Measurements from ENCODE around the gene HYOU1.
"Not testable (repeated sequence)": the region's sequence is repeated elsewhere in the genome, so short reads cannot be mapped to it uniquely, and the experiment has no call there.

The HYOU1 gene

DNA sequence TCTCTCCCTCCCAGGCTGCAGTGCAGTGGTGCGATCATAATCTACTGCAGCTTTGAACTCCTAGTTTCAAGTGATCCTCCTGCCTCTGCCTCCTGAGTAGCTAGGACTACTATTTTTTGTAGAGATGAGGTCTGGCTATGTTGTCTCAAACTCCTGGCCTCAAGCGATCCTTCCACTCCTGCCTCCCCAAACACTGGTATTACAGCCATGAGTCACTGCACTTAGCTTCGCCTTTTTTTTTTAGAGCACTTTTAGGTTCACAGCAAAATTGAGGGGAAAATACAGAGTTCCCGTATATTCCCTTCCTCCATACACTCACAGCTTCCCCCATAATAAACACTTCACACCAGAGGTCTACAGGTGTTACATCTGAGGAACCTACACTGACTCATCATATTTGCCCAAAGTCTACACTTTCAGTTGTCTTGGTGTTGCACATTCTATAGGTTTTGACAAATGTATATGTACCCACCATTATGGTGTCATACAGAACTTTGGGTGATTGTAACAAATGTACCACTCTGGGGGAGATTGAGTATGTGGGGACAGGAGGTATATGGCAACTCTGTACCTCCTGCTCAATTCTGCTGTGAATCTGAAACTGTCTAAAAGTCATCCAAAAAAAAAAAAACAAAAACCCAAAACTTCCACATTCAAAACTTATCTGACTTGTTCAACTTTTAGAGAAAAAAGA is 15.0 kb downstream of the HYOU1 start:
- no peak for DNase-seq

DNA sequence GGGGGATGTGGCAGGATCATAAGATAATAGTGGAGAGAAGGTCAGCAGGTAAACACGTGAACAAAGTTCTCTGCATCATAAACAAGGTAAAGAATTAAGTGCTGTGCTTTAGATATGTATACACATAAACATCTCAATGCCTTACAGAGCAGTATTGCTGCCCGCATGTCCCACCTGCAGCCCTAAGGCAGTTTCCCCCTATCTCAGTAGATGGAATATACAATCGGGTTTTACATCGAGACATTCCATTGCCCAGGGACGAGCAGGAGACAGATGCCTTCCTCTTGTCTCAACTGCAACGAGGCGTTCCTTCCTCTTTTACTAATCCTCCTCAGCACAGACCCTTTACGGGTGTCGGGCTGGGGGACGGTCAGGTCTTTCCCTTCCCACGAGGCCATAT is 17.5 kb downstream of the HYOU1 start:
- not testable (repeated sequence) for DNase-seq

DNA sequence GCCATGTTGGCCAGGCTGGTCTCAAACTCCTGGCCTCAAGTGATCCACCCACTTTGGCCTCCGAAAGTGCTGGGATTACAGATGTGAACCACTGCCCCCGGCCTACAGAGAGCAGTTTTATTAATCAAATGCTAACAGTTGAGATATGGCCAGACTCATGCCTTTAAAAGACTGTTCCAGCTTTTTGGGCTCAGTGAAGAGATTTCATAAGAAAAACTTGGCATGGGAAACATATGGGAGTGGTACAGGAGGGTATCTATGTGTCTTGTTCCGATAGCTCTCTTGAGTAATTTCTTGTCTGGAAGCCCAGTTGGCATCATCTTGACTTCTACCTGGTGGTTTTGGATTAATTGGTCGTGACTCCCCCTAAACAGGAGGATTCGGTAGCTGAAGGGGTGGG is 18.1 kb downstream of the HYOU1 start:
- DNase-seq, result no peak

DNA sequence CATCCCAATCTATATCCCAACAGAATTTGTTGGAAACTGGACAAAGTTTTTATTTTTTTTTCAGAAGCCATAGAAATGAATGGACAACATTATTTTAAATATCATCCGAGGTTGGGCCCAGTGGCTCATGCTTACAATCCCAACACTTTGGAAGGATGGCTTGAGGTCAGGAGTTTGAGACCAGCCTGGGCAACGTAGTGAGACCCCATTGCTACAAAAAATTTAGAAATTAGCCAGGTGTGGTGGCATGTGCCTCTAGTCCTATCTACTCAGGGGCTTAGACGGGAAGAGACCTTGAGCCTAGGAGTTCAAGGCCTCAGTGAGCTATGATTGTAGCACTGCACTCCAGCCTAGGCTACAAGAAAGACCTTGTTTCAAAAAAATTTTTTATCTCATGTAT is 22.2 kb downstream of the HYOU1 start:
- DNase-seq, result no peak

- DNase-seq, result not testable (repeated sequence)
These were observed 23.6 kb downstream of the HYOU1 start for GRCh38 chr11:119033421-119033820.

DNA sequence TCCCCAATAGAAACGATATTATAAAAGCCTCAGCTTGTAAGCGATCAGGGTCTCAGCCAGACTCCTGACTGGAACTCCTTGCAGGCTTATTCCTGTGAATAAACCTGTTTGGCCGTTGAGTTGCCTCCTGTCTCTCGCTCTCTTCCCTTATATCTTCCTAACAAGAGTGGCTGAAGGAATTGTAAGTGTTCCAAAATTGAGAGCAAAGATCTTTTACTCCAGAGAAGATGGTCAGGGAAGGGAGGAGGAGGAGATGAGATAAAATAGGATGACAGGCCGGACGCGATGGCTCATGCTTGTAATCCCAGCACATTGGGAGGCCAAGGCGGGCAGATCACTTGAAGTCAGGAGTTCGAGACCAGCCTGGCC is 25.1 kb downstream of the HYOU1 start:
- DNase-seq, result no peak

DNA sequence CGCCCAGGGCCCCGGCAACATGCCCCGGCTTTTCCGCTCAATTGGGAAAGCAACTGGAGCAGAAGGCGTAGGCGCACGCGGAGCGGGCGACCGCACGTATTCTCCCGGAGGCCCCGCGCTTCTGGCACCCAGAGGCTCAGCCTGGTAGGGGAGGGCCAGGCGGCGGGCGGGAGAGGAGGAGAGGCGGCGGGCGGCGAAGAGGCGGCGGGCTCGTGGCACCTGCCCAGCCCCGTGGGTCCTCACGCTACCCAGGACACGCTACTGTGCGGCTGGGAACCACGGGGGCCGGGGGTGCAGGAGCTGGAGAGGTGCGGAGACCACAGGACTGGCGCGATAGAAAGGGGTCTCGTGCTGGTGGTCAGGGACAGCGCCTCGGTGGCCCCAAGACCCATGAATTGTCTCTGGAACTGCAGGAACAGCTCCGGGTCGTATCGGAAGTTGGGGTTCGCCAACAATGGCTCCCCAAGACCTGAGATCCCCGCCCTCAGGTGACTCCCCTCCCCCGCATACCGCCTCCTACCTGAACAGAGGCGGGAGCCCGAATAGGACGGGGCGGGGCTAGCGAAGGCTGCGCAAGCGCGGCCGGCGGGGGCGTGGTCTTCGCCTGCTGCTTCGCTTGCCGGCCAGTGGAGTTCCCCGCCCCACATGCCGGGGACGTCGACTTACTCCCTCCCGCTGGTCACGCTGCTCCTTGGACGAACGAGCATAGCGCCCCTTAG is 26.5 kb downstream of the HYOU1 start, which contains the start of gene SLC37A4:
Gene SLC37A4 (minus strand): TSS at position 549 of the 719 bp plus-strand sequence.
- DNase-seq, result peak; percentile 99 to 100

- no peak for DNase-seq
These were observed 27.0 kb downstream of the HYOU1 start for GRCh38 chr11:119030029-119030328.

DNA sequence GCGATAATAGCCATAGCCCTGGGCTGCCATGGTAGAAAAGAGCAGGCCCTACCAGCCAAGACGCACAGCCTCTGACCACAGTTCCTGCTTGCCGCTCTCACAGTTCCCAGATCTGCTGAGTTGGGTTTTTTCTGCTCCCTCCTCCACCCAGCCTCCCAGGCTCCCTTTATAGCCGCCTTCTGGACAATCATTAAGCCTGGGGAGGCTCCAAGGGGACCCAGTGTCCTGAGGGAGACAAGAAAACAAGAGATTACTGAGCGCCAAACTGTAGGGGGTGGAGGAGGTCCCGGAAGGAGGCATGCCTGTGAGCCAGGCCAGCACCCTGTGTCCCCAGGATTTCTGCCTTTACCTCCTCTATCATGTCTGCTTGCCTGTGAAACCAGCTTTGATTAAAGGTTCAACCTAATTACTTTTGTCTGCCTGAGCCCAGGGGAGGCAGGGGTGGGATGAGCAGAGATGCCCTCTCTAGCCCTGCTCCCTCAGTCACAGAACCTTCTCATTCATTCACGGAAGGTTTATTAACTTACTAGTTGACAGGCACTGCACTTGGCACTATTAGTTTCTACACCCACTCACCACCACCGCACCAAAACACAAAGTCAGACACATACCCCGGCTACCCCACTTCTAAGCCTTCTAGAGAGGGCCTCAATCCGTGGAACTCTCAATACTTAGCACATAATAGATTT is 27.5 kb downstream of the HYOU1 start:
- DNase-seq, result no peak

- DNase-seq, result no peak
These were observed 28.0 kb downstream of the HYOU1 start for GRCh38 chr11:119029069-119029339.

- DNase-seq, result no peak
These were observed 28.5 kb downstream of the HYOU1 start for GRCh38 chr11:119028346-119029068.

- DNase-seq, result no peak
These were observed 29.3 kb downstream of the HYOU1 start for GRCh38 chr11:119027561-119028345.

DNA sequence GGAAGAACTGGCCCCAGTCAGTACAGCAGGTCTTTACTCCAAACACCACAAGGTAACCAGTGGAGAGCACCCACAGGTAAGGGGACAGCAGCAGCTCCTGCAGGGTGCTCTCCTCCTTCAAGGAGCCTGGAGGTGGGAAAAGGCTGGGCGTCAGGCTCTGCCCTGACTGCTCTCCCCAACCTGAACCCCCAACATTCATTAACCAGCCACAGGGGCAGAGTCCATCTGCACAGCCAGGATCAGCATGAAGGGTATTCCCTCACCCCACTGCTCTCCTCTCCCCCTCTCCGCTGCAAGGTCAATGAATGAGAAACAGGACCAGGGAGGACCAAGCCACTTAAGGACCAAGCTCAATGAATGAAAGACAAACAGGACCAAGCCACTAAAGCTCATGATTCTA is 30.0 kb downstream of the HYOU1 start:
- DNase-seq, result no peak

DNA sequence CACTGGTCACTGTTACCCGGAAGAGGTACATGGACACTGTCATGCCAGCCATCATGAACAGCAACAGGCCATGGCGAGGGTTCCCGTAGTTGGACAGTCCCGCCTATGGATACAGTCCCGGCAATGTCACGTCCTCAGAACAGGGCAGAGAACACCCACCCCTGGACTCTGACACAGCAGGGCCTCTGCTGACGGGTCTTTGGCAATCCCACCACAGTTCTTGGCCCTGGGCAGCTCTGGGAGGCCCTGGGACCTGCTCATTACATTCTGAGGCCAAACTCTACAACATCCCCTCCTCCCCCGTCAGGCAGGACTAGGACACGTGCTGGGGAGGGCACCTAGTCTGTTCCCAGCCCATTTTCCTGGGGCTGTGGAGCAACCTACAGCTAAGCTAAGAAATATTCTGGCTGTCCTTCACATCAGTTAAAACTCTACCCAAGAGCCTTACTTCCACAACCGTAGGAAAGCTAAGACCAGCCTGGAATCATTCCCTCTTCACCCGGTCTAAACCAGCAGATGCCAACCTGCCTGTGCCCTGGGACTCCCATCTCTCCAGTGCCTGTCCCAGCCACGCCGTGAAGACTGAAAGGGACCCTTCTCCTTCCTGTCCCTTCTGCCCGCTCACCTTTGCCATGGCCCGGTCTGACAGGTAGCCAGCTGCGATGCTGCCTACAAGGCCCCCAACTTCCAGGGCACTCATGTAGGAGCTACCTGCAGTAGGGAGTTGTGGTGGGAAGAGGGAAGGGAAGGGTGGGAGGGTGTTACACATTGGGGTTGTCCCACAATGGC is 30.8 kb downstream of the HYOU1 start:
- DNase-seq, result no peak

DNA sequence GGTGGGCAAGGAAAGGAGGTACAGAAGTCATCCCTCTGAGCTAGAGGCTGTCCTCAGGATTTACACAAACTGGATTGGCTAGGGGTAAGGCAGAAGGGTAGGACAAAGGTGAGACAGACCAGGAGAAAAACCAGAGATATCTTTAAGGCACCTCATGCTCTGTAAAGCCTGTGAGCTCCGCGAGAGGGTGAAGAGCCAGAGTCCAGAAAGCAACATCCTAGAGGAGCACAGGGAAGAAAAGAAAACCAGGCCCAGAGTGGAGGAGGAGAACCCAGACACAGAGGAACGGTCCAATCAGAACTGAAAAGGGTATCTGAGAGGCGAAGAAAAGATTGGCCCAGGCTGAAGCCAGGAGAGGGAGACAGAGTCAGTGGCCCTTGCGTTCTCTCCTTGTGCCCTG is 31.5 kb downstream of the HYOU1 start:
- no peak for DNase-seq

DNA sequence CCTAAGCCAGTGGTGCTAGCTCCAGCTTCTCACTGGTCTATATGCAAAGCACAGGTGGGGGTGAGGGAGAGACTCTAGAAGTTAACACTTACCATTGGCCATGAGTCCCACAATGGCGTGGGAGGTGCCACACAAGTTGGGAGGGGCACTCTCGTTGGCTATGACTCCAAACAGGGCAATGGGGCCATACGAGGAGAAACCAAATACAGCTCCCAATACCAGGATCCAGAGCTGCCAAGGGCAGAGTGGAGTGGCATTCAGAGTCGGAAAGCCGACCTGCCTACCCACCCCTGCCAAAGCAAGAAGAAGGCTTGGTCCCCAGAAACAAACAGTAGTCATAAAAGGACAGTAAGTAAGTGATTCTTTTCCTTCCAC is 31.9 kb downstream of the HYOU1 start:
- DNase-seq, result no peak

DNA sequence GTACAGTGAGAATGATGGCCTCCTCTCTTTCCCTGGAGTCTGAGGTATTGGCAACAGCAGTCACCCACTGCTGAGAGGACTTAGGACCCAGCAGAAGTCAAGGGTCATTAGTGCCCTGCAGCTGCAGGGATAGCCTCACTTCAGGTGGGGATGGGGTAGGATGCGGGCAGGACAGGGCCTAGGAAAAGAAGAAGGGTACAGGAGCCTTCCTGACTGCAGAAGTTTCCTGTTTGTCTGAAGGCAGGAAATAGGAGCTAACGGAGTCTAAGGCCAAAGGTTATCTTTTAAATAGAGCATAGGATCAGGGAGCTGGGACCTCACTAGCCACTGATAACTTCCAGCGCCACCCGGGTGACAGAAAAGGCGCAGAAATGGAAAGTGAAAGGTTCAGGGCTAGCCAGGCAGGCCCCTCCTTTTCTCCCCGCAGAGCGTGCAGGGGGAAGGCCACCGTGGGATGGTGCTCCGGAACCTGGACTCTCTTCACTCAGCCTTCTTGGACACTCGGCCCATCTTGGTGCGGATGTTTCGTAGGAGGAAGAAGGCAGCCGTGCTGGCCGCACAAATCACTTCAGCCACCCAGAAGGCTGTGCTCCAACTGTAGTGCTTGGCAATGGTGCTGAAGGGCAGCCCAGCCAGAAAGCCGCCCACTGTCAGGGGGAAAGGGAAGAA is 32.4 kb downstream of the HYOU1 start:
- DNase-seq, result no peak

DNA sequence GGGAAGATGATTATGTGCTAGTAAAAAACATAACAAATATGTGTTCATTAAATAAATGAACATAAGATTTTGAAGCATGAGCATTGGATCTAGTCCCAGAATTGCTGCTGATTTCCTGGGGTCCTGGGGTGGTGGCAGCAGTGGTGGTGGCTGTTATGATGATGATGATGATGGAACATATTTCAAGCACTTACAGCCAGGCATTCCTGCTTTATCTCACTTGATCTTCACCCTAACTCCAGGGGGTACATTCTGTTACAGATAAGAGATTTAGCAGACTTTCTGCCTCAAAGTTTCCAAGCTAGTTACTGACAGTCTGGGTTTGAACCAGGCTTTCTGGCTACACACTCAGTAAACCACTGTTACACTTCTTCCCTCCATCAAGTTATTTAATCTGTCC is 33.3 kb downstream of the HYOU1 start:
- DNase-seq, result no peak

- DNase-seq, result no peak
These were observed 35.4 kb downstream of the HYOU1 start for GRCh38 chr11:119021631-119022030.

- no peak for DNase-seq
These were observed 37.0 kb downstream of the HYOU1 start for GRCh38 chr11:119019996-119020395.

DNA sequence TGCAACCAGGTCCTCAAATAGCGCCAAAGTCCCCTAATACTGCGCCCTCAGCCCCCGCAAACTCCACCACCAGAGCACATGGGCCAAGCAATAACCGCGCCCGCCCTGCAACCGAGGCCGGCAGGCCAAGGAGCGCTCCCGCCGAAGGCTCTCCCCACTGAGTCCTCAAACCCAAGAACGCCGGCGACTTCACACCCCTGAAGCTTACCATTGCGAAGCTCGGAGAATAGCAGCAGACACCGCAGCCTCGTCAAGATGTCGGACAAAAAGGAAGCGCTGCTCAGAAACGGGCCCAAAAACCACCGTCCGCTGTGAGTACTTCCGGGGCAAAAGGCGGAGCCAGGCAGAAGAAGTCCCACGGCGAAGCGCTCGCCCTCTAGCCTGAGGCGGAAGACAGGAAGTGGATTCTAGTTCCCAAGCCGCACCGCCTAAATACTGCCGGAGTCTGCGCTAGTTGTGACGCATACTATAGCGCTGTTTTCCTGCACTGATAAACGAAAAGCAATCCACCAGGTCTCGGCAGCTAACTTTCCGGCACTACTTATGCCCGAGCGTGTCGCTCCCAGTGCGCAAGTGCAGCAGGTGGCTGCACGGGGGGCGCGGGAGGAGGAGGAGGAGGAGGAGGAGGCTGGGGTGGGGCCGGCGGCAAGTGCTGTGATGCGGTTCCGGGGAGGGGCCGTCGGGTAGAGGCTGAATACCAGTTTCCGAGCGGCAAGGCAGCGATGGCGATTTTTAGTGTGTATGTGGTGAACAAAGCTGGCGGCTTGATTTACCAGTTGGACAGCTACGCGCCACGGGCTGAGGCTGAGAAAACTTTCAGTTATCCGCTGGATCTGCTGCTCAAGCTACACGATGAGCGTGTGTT is 38.7 kb downstream of the HYOU1 start, which contains the start of the genes RPS25 and TRAPPC4:
Gene RPS25 (minus strand): TSS at position 270 of the 865 bp plus-strand sequence. CDS start 59 bp downstream, at position 211.
Gene TRAPPC4 (plus strand): TSS at position 693 of the 865 bp plus-strand sequence. CDS start 30 bp downstream, at position 723.
- peak; percentile 95 for DNase-seq

All from CD4-positive, alpha-beta T cell treated with Interleukin-1 beta for 1 hour (primary cell).